HepG2 (cell line): ENCODE measurements around the gene SBNO2. TPM values are rescaled to one million over a fixed set of nuclear protein-coding genes. Genes with fewer than 3 reads are reported as not detected.
A peak's percentile ranks its signal among the peaks of the same experiment; 100 is the strongest.

Experiments
- FOXM1 ChIP-seq: sonication (generic); formaldehyde crosslinking; IDR thresholded peaks from 2 replicates; pipeline ENCODE4 v1.5.0; 2020; ENCODE audit warnings: missing genetic modification reagents
- GATAD2A ChIP-seq: IDR thresholded peaks from 2 replicates; pipeline ENCODE4 v1.6.1; 2016
- SP1 ChIP-seq, 2 experiments: fragments of 450-650 bp in 1 of 2; sonication (generic) in 1 of 2; formaldehyde crosslinking in 1 of 2; IDR thresholded peaks; 2 replicates each; pipeline versions ENCODE4 v1.4.0 to v1.6.1; 2016 to 2020; ENCODE audit warnings: missing genetic modification reagents in 1 of 2
- ZNF367 ChIP-seq: sonication (generic); formaldehyde crosslinking; IDR thresholded peaks from 2 replicates; pipeline ENCODE4 v1.4.0; 2020; ENCODE audit warnings: missing genetic modification reagents, borderline replicate concordance
- ZNF777 ChIP-seq: sonication (generic); formaldehyde crosslinking; IDR thresholded peaks from 2 replicates; pipeline ENCODE4 v1.4.0; 2020; ENCODE audit warnings: missing genetic modification reagents
- polyA plus RNA-seq, 8 experiments: library from polyadenylated mRNA; depleted of rRNA in 3 of 8; stranded (reverse) in 7 of 8; unstranded in 1 of 8; fragments of >200 nt; fragmentation: Illumina TruSeq in 4 of 8; extraction: Trizol in 4 of 8; gene quantifications; 2 replicates each; pipeline versions ENCODE4 v1.2.1 to v1.2.3, GENCODE V29; 2011 to 2016; ENCODE audit warnings: low read depth in 4 of 8, missing spikeins in 1 of 8, mixed read lengths in 1 of 8; ENCODE audit not compliant: insufficient read depth in 1 of 8
- total RNA-seq, 5 experiments: library from RNA; depleted of rRNA; stranded (reverse); fragments of >200 nt; fragmentation: Illumina TruSeq; extraction: Trizol; gene quantifications; 2 replicates each; pipeline ENCODE4 v1.2.3, GENCODE V29; 2016; ENCODE audit warnings: low read depth in 1 of 5
- TF ChIP-seq, protein P1 (sequence below): sonication (generic); formaldehyde crosslinking; IDR thresholded peaks from 2 replicates; pipeline ENCODE4 v1.4.0; 2020; ENCODE audit warnings: missing genetic modification reagents, borderline replicate concordance
- TF ChIP-seq, protein P2 (sequence below): sonication (generic); formaldehyde crosslinking; IDR thresholded peaks from 2 replicates; pipeline ENCODE4 v1.4.0; 2020; ENCODE audit warnings: missing genetic modification reagents, mild to moderate bottlenecking, borderline replicate concordance
- TF ChIP-seq, protein P3 (sequence below): sonication (generic); formaldehyde crosslinking; IDR thresholded peaks from 2 replicates; pipeline ENCODE4 v1.4.0; 2020; ENCODE audit warnings: missing genetic modification reagents
- TF ChIP-seq, protein P4 (sequence below), 2 experiments: fragments of 450-650 bp in 1 of 2; sonication (generic) in 1 of 2; formaldehyde crosslinking in 1 of 2; IDR thresholded peaks; 2 replicates each; pipeline versions ENCODE4 v1.6.1 to v1.8.0; 2016 to 2022; ENCODE audit warnings: antibody characterized with exemption in 1 of 2, mild to moderate bottlenecking in 1 of 2, missing genetic modification reagents in 1 of 2
- TF ChIP-seq, protein P5 (sequence below): IDR thresholded peaks from 2 replicates; pipeline ENCODE4 v1.4.0; 2020; ENCODE audit warnings: mild to moderate bottlenecking, missing genetic modification reagents

The SBNO2 gene
- total and polyA plus RNA-seq, 2 of the 13 experiments (the other 11 are each of a cell fraction or from before 2014, with no cell fraction given) = 8.6 to 10.4 TPM

DNA sequence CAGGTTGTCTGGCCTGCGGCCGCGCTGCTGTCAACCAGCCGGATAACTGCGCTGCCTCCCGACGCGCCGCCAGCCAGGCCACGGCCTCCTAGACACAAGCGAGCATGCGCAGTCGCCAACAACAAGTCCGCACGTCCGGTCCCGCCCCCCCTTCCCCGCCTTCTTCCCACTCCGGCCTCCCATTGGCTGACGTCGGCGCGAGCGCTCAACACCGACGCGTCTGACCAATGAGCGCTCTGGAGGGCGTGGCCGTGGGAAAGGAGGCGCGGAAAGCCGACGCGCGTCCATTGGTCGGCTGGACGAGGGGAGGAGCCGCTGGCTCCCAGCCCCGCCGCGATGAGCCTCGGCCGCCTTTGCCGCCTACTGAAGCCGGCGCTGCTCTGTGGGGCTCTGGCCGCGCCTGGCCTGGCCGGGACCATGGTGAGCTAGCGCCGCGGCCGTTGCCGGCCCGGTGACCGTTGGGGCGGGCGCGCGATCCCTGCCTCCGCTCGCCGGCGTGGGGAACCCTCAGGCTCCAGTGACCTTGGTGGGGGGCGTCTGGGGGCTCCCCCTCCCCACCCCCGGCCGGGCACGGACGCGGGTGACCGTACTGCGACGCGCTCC, 70.3 kb downstream of the SBNO2 start, which contains the start of gene GPX4 (continued):
- TF ChIP-seq, protein P1, sequence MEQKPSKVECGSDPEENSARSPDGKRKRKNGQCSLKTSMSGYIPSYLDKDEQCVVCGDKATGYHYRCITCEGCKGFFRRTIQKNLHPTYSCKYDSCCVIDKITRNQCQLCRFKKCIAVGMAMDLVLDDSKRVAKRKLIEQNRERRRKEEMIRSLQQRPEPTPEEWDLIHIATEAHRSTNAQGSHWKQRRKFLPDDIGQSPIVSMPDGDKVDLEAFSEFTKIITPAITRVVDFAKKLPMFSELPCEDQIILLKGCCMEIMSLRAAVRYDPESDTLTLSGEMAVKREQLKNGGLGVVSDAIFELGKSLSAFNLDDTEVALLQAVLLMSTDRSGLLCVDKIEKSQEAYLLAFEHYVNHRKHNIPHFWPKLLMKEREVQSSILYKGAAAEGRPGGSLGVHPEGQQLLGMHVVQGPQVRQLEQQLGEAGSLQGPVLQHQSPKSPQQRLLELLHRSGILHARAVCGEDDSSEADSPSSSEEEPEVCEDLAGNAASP = peak; percentile 37; the same call in 1 of the 2 replicates
- TF ChIP-seq, protein P2, sequence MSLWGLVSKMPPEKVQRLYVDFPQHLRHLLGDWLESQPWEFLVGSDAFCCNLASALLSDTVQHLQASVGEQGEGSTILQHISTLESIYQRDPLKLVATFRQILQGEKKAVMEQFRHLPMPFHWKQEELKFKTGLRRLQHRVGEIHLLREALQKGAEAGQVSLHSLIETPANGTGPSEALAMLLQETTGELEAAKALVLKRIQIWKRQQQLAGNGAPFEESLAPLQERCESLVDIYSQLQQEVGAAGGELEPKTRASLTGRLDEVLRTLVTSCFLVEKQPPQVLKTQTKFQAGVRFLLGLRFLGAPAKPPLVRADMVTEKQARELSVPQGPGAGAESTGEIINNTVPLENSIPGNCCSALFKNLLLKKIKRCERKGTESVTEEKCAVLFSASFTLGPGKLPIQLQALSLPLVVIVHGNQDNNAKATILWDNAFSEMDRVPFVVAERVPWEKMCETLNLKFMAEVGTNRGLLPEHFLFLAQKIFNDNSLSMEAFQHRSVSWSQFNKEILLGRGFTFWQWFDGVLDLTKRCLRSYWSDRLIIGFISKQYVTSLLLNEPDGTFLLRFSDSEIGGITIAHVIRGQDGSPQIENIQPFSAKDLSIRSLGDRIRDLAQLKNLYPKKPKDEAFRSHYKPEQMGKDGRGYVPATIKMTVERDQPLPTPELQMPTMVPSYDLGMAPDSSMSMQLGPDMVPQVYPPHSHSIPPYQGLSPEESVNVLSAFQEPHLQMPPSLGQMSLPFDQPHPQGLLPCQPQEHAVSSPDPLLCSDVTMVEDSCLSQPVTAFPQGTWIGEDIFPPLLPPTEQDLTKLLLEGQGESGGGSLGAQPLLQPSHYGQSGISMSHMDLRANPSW (CRISPR knock-in tag) = no peak
- TF ChIP-seq, protein P3, sequence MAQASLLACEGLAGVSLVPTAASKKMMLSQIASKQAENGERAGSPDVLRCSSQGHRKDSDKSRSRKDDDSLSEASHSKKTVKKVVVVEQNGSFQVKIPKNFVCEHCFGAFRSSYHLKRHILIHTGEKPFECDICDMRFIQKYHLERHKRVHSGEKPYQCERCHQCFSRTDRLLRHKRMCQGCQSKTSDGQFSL = no peak
- TF ChIP-seq SP1 (IDR thresholded peaks at IDR 0.05) = no peak
- peak; percentile 97 for TF ChIP-seq SP1 (CRISPR knock-in tag; IDR thresholded peaks at IDR 0.05)
- TF ChIP-seq GATAD2A (CRISPR knock-in tag) = no peak
- TF ChIP-seq FOXM1 (CRISPR knock-in tag) = no peak
- TF ChIP-seq, protein P4, sequence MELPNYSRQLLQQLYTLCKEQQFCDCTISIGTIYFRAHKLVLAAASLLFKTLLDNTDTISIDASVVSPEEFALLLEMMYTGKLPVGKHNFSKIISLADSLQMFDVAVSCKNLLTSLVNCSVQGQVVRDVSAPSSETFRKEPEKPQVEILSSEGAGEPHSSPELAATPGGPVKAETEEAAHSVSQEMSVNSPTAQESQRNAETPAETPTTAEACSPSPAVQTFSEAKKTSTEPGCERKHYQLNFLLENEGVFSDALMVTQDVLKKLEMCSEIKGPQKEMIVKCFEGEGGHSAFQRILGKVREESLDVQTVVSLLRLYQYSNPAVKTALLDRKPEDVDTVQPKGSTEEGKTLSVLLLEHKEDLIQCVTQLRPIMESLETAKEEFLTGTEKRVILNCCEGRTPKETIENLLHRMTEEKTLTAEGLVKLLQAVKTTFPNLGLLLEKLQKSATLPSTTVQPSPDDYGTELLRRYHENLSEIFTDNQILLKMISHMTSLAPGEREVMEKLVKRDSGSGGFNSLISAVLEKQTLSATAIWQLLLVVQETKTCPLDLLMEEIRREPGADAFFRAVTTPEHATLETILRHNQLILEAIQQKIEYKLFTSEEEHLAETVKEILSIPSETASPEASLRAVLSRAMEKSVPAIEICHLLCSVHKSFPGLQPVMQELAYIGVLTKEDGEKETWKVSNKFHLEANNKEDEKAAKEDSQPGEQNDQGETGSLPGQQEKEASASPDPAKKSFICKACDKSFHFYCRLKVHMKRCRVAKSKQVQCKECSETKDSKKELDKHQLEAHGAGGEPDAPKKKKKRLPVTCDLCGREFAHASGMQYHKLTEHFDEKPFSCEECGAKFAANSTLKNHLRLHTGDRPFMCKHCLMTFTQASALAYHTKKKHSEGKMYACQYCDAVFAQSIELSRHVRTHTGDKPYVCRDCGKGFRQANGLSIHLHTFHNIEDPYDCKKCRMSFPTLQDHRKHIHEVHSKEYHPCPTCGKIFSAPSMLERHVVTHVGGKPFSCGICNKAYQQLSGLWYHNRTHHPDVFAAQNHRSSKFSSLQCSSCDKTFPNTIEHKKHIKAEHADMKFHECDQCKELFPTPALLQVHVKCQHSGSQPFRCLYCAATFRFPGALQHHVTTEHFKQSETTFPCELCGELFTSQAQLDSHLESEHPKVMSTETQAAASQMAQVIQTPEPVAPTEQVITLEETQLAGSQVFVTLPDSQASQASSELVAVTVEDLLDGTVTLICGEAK (IDR thresholded peaks at IDR 0.05) = no peak
- TF ChIP-seq, protein P4 (CRISPR knock-in tag; IDR thresholded peaks at IDR 0.05) = peak; percentile 56; the same call in 1 of the 2 replicates
- no peak for TF ChIP-seq ZNF777 (CRISPR knock-in tag)
- TF ChIP-seq, protein P5, sequence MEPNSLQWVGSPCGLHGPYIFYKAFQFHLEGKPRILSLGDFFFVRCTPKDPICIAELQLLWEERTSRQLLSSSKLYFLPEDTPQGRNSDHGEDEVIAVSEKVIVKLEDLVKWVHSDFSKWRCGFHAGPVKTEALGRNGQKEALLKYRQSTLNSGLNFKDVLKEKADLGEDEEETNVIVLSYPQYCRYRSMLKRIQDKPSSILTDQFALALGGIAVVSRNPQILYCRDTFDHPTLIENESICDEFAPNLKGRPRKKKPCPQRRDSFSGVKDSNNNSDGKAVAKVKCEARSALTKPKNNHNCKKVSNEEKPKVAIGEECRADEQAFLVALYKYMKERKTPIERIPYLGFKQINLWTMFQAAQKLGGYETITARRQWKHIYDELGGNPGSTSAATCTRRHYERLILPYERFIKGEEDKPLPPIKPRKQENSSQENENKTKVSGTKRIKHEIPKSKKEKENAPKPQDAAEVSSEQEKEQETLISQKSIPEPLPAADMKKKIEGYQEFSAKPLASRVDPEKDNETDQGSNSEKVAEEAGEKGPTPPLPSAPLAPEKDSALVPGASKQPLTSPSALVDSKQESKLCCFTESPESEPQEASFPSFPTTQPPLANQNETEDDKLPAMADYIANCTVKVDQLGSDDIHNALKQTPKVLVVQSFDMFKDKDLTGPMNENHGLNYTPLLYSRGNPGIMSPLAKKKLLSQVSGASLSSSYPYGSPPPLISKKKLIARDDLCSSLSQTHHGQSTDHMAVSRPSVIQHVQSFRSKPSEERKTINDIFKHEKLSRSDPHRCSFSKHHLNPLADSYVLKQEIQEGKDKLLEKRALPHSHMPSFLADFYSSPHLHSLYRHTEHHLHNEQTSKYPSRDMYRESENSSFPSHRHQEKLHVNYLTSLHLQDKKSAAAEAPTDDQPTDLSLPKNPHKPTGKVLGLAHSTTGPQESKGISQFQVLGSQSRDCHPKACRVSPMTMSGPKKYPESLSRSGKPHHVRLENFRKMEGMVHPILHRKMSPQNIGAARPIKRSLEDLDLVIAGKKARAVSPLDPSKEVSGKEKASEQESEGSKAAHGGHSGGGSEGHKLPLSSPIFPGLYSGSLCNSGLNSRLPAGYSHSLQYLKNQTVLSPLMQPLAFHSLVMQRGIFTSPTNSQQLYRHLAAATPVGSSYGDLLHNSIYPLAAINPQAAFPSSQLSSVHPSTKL = no peak
- no peak for TF ChIP-seq ZNF367 (CRISPR knock-in tag)
